ENCODE data around the gene KIF26A. TPM values are rescaled to one million over a fixed set of nuclear protein-coding genes. Genes with fewer than 3 reads are reported as not detected.

KIF26A gene
- total and polyA plus RNA-seq, 2 experiments from 2014 or later: 3.5 to 5.0 TPM

GRCh38 chr14:104121142-104121541, 17.2 kb upstream of the KIF26A start:
- Histone ChIP-seq H3K27me3 (peaks cover 18% of the 10 kb centered on the region), H3K36me3 (replicated peaks; ENCODE audit: insufficient read depth, low read depth) (no peaks in the 10 kb centered on the region), H3K4me3 (no peak overlapping the region), H3K27ac (no peak overlapping the region), H3K4me1 (ENCODE audit: insufficient read depth) (peaks cover 11% of the 10 kb centered on the region), H3K9me3 (ENCODE audit: low read depth) (no peaks in the 10 kb centered on the region), H3K4me2 (no peak overlapping the region), H3K79me2 (no peaks in the 10 kb centered on the region), H3K9me2 (replicated peaks; ENCODE audit: insufficient read depth) (no peaks in the 10 kb centered on the region), H2AFZ (no peak overlapping the region), H4K20me1 (ENCODE audit: insufficient read depth, poor library complexity, severe bottlenecking) (no peaks in the 10 kb centered on the region)
- 74% methylated on average over 5 of the region's 5 CpGs for WGBS (ENCODE audit: low lambda C conversion rate, missing lambda C conversion rate)
- TF ChIP-seq EZH2phosphoT487 (IDR thresholded peaks at IDR 0.05; ENCODE audit: low read depth, severe bottlenecking, unreplicated experiment): no peak
- TF ChIP-seq EZH2 (IDR thresholded peaks at IDR 0.05; ENCODE audit: borderline replicate concordance): no peak
- TF ChIP-seq, protein P1, sequence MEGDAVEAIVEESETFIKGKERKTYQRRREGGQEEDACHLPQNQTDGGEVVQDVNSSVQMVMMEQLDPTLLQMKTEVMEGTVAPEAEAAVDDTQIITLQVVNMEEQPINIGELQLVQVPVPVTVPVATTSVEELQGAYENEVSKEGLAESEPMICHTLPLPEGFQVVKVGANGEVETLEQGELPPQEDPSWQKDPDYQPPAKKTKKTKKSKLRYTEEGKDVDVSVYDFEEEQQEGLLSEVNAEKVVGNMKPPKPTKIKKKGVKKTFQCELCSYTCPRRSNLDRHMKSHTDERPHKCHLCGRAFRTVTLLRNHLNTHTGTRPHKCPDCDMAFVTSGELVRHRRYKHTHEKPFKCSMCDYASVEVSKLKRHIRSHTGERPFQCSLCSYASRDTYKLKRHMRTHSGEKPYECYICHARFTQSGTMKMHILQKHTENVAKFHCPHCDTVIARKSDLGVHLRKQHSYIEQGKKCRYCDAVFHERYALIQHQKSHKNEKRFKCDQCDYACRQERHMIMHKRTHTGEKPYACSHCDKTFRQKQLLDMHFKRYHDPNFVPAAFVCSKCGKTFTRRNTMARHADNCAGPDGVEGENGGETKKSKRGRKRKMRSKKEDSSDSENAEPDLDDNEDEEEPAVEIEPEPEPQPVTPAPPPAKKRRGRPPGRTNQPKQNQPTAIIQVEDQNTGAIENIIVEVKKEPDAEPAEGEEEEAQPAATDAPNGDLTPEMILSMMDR (IDR thresholded peaks at IDR 0.05; ENCODE audit: poor library complexity): no peak
- no peak for DNase-seq (ENCODE audit: low spot score)

DNA sequence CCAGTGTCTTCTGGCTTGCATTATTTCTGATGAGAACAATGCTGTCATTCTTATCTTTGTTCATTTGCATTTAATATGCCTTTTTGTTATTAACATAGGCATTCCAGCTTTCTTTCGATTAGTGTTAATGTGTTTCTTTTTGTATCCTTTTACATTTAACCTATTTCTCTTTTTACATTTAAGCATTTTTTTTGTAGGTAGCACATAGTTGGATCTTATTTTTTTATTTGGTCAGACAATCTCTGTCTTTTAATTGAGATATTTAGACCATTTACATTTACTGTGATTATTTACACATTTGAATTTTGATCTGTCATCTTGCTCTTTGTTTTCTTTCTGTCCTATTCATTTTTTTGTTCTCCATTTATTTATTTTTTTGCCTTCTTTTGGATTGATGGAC, 14.5 kb upstream of the KIF26A start:
- H3K36me3 ChIP-seq (replicated peaks; ENCODE audit: insufficient read depth, low read depth): no peaks in the 10 kb centered on the region
- no peak overlapping the region for H3K4me3 ChIP-seq
- WGBS (ENCODE audit: low lambda C conversion rate, missing lambda C conversion rate): 100% methylated on average over 1 of the region's 1 CpG
- no peak overlapping the region for H3K4me2 ChIP-seq
- TF ChIP-seq, protein P1 (IDR thresholded peaks at IDR 0.05; ENCODE audit: poor library complexity): no peak
- TF ChIP-seq EZH2phosphoT487 (IDR thresholded peaks at IDR 0.05; ENCODE audit: low read depth, severe bottlenecking, unreplicated experiment): no peak
- no peak for TF ChIP-seq EZH2 (IDR thresholded peaks at IDR 0.05; ENCODE audit: borderline replicate concordance)
- H4K20me1 ChIP-seq (ENCODE audit: insufficient read depth, poor library complexity, severe bottlenecking): no peaks in the 10 kb centered on the region
- H3K9me2 ChIP-seq (replicated peaks; ENCODE audit: insufficient read depth): no peaks in the 10 kb centered on the region
- no peak for DNase-seq (ENCODE audit: low spot score)
- H3K79me2 ChIP-seq: no peaks in the 10 kb centered on the region
- H3K27ac ChIP-seq: no peak overlapping the region
- no peaks in the 10 kb centered on the region for H3K9me3 ChIP-seq (ENCODE audit: low read depth)
- H3K27me3 ChIP-seq: peaks cover 8% of the 10 kb centered on the region
- H3K4me1 ChIP-seq (ENCODE audit: insufficient read depth): no peaks in the 10 kb centered on the region
- H2AFZ ChIP-seq: no peak overlapping the region

DNA sequence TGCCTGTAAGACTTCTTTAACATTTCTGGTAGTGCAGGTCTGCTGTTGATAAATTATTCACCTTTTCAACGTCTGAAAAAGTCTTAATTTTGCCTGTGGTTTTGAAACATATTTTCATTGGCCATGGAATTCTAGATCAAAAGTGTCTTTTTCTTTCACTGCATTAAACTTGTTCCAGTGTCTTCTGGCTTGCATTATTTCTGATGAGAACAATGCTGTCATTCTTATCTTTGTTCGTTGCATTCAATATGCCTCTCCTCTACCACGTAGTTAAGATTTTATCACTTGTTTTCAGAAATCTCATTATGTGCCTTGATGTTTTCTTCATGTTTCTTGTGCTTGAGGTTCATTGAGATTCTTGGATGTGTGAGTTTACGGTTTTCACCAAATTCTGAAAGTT, 13.4 kb upstream of the KIF26A start:
- Histone ChIP-seq H3K27ac (no peak overlapping the region), H3K4me1 (ENCODE audit: insufficient read depth) (no peaks in the 10 kb centered on the region), H3K4me3 (no peak overlapping the region), H3K79me2 (no peaks in the 10 kb centered on the region), H3K9me2 (replicated peaks; ENCODE audit: insufficient read depth) (no peaks in the 10 kb centered on the region), H3K4me2 (no peak overlapping the region), H2AFZ (no peak overlapping the region), H3K9me3 (ENCODE audit: low read depth) (peaks cover 8% of the 10 kb centered on the region), H3K36me3 (replicated peaks; ENCODE audit: insufficient read depth, low read depth) (no peaks in the 10 kb centered on the region), H3K27me3 (peaks cover 6% of the 10 kb centered on the region), H4K20me1 (ENCODE audit: insufficient read depth, poor library complexity, severe bottlenecking) (no peaks in the 10 kb centered on the region)
- WGBS (ENCODE audit: low lambda C conversion rate, missing lambda C conversion rate): 75% methylated on average over 4 of the region's 4 CpGs
- TF ChIP-seq EZH2phosphoT487 (IDR thresholded peaks at IDR 0.05; ENCODE audit: low read depth, severe bottlenecking, unreplicated experiment) (no peak), EZH2 (IDR thresholded peaks at IDR 0.05; ENCODE audit: borderline replicate concordance) (no peak)
- TF ChIP-seq, protein P1 (IDR thresholded peaks at IDR 0.05; ENCODE audit: poor library complexity): no peak
- DNase-seq (ENCODE audit: low spot score): no peak

DNA sequence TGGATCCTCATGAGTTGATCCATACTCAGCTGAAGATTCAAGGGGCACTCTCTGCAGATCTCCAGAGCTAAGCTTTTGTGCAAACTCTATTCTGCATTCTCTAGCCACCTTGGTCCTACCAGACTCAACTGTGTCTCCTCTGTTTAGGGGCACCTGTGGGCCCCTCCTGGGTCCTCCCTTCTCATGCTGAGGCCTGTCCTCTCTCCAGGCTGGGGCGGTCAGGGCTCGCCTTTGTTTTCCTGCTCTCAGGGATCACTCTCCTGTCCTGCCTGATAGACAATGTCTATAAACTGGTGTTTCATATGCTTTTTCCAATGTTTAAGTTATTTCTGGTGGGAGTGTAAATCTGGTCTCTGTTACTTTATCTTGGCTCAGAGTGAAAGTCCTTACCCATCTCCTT, 11.6 kb upstream of the KIF26A start:
- Histone ChIP-seq H3K27me3 (peaks cover under 1% of the 10 kb centered on the region), H3K36me3 (replicated peaks; ENCODE audit: insufficient read depth, low read depth) (no peaks in the 10 kb centered on the region), H3K4me3 (no peak overlapping the region), H3K79me2 (no peaks in the 10 kb centered on the region), H3K9me2 (replicated peaks; ENCODE audit: insufficient read depth) (no peaks in the 10 kb centered on the region), H2AFZ (no peak overlapping the region), H3K4me1 (ENCODE audit: insufficient read depth) (no peaks in the 10 kb centered on the region), H3K27ac (no peak overlapping the region), H3K4me2 (no peak overlapping the region), H4K20me1 (ENCODE audit: insufficient read depth, poor library complexity, severe bottlenecking) (no peaks in the 10 kb centered on the region), H3K9me3 (ENCODE audit: low read depth) (peaks cover 8% of the 10 kb centered on the region)
- DNase-seq (ENCODE audit: low spot score): no peak
- 93% methylated on average over 2 of the region's 2 CpGs for WGBS (ENCODE audit: low lambda C conversion rate, missing lambda C conversion rate)
- TF ChIP-seq, protein P1 (IDR thresholded peaks at IDR 0.05; ENCODE audit: poor library complexity): no peak
- no peak for TF ChIP-seq EZH2phosphoT487 (IDR thresholded peaks at IDR 0.05; ENCODE audit: low read depth, severe bottlenecking, unreplicated experiment)
- no peak for TF ChIP-seq EZH2 (IDR thresholded peaks at IDR 0.05; ENCODE audit: borderline replicate concordance)

All from hepatocyte (in vitro differentiated cells).